T follicular helper cell (primary cell): Measurements from ENCODE around the gene NOL9.

ENCODE experiments used
- DNase-seq: peaks from one replicate; pipeline ENCODE4 v3.0.0-alpha.2; 2020; ENCODE audit warnings: low read depth

The NOL9 gene

DNA sequence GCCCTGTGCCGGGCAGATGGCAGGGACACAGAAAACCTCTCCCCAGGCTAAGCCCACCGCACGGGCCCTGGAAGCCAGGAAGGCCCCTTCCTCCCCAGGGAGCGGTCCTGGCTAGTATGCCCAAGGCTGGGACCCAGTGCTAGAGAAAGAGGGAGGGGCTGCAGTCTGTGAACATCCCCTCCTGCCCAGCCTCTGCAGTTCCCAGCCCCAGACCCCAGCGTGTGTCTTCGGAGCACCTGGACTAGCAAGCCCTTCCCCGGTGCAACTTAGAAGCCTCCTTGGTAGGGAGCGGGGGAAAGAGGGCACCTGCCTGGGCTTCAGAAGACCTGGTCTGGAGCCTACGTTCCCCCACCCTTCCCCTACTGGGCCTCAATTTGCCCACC lies 64.9 kb downstream of the NOL9 start:
- no peak for DNase-seq

DNA sequence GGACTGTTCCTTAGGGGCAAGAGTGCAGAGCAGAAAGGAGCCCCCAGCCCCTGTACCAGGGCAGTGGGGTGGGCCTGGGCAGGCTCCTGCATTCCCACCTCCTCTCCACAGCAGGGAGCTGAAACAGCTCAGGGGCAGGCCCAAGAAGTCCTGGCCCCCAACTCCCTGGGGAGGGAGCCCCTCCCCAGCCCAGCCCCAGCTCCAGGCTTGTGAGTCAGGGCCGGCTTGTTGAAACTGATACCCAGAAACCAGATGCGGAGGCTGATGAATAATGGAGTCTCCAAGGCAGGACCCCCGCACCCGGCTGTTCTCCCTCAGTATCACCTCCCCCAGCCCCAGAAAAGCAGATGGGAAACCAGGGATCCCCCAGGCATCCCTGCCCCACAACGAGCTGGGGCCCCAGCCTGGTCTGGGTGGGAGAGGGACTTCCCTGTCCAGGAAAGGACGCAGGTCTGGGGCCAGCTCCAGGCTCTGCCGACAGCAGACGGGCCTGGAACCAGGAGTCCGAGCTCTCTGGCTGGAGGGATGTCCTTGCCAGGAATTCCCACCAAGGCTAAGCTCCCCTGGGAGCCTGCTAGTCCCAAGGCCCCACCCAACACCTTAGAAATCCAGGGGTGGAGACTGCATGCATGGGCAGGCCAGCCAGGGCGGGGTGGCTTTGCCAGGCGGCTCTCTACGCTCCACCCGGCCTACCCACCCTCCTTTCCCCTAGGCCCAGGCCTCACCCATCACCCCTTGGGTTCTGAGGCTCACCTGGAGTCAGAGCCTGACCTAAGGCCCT lies 65.5 kb downstream of the NOL9 start:
- no peak for DNase-seq

GRCh38 chr1:6487804-6488484 lies 66.4 kb downstream of the NOL9 start:
- no peak for DNase-seq

GRCh38 chr1:6486433-6487011 lies 67.8 kb downstream of the NOL9 start:
- peak; percentile 78 for DNase-seq

- no peak for DNase-seq
These were observed 68.9 kb downstream of the NOL9 start for GRCh38 chr1:6485168-6486101.

DNA sequence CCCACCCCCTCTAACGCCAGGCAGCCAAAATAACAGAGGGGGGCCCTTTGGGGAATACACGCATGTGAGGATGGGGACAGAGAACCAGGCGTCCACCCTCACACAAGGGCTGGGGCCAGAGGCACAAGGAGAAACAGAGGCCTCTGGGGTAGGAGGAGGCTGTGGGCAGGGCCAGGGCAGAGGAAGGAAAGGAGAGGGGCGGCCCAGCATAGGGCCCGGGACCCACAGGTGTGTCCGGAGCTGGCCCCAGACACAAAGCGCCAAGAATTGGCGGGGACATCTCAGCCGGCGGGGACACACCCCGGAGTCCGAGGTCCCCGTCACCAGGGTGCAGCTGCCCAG lies 69.5 kb downstream of the NOL9 start:
- DNase-seq: no peak

DNA sequence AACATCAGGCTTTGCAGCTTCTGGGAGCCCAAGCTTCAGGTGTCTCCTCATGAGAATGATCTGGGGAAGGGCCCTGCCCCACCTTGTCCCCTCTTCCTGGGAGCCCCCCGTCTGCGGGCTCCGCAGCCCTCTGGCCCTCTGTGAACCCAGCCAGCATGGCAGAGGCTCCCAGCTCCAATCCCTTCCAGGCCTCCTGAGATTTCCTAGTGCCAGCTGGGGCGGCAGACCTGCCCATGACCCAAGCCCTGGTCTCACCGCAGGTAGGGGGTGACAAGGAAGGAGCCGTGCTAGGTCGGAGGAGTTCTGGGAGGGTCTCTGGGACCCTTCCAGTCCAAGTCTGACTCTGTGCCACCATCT lies 70.6 kb downstream of the NOL9 start:
- DNase-seq: no peak

DNA sequence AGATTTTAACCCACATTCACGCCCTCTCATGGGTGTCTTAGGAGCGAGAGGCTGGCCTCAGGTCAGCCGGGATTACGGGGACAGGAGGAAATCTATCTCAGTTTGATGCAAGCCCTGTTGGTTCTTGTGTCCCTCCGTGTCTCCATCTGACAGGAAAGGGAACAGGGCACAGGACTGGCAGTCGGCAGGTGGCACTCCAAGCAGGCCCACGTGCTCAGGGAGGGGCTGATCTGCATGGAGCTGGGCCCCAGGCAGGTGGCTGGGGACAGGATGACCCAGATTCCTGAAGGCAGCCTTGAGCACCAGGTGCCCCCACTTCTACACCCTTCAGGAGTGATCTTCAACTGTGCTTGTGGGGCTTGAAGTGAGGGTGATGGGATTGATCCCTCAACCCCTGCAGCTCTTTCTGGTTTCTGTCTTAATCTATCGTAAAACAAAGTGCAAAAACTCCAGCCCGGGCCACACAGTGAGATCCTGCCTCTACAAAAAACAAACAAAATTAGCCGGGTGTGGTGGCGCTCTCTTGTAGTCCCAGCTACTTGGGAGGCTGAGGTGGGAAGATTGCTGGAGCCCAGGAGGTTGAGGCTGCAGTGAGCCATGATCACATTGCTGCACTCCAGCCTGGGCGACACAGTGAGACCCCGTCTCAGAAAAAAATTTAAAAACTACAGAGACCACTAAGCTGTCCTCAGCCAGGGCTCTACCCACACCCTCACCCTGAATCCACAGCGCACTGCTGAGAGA lies 71.1 kb downstream of the NOL9 start:
- DNase-seq: no peak

GRCh38 chr1:6481820-6482219 lies 72.5 kb downstream of the NOL9 start:
- DNase-seq: no peak

DNA sequence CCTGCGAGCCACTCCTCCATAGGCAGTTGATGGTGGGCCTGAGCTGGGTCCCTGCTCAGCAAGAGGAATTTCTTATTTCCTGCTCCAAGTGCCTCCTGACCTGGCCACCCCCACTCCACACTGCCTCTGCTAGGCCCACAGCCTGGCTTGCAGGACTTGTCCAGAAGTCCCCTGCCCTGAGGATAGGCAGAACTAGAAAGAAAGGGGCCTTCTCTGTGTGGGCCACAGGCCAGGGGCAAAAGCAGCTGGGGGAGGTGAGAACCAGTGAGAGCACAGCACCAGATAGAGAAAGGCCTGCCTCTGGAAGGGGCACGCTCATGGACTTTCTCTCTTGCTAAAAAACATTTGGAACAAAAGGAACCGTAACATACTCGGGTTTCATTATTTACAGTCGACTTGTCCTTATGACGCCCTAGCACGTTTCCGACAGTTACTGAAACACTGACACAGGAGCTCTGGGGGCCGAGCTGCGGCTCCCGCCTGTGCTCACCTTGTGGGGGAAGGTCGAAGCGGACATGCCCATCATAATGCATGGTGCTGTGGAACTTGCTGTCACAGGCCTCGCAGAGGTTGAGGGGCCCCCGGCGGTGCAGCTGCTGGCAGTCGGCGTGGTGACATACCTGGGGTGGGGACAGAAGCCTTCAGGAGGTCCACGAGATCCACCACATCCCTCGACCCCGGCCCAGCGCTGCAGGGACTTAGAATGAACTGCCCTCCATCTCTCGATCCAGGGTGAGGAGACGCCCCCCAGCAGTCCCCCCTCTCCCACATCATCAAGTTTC lies 77.1 kb downstream of the NOL9 start:
- no peak for DNase-seq

DNA sequence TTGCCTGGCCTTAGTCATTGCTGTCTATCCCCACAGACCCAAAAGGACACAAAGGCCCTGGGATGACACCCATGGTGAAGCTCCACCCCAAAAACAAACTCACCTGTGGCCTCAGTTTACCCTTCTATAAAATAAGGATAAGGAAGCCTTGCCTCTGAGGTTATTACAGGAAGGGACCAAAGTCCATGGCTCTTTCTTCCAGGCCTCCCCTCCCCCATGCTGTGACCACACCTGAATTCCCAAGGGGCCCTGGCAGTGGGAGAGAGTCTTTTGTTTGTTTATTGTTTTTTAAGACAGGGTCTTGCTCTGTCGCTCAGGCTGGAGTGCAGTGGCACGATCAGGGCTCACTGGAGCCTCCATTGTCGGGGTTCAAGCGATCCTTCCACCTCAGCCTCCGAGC lies 77.8 kb downstream of the NOL9 start:
- DNase-seq: no peak

GRCh38 chr1:6475381-6476133 lies 78.8 kb downstream of the NOL9 start:
- DNase-seq: peak; percentile 70

GRCh38 chr1:6474815-6475282 lies 79.5 kb downstream of the NOL9 start:
- DNase-seq: no peak

- DNase-seq: no peak
These were observed 80.1 kb downstream of the NOL9 start for GRCh38 chr1:6473974-6474814.

- DNase-seq: no peak
These were observed 81.2 kb downstream of the NOL9 start for GRCh38 chr1:6473156-6473555.

GRCh38 chr1:6472391-6472790 lies 81.9 kb downstream of the NOL9 start:
- no peak for DNase-seq

GRCh38 chr1:6471970-6472368 lies 82.3 kb downstream of the NOL9 start:
- no peak for DNase-seq
